CD1c-positive myeloid dendritic cell (primary cell): ENCODE data around the gene C6orf15.

Source experiments
- DNase-seq: peaks from one replicate; pipeline ENCODE4 v3.0.0-alpha.2; 2016; ENCODE audit errors: extremely low spot score

C6orf15 gene

DNA sequence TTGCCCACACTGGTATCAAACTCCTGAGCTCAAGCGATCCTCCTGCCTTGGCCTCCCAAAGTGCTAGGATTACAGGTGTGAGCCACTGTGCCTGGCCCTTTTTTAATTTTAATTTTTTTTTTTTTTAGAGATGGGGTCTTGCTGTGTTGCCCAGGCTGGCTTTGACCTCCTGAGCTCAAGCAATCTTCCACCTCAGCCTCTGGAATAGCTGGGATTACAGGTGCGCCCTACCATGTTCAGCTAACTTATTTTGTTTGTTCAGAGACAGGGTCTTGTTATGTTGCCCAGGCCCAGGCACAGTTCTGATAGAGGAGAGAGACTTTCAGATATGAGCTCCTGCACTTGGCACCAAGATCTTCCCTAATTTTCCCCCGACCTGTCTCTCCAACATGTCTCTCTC is 18.4 kb upstream of the C6orf15 start:
- DNase-seq, result no peak

DNA sequence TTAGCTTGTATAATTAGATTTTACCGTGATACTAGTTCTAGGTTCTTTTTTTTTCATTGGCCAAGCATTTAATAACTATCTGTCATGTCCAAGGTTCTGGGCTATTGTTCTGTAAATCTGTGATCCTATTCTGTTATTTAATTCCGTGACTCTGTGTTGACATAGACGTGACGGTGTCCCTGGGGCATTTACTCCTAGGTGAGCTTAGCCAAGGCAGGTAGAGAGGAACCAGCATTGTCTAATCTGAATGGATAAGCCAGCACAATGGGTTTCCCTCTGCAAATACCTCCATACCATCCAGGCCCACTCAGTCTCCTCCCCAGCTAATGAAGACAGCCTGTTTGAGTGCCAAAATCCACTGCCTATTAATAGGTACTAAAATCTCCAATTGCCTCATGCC is 16.8 kb upstream of the C6orf15 start:
- no peak for DNase-seq

DNA sequence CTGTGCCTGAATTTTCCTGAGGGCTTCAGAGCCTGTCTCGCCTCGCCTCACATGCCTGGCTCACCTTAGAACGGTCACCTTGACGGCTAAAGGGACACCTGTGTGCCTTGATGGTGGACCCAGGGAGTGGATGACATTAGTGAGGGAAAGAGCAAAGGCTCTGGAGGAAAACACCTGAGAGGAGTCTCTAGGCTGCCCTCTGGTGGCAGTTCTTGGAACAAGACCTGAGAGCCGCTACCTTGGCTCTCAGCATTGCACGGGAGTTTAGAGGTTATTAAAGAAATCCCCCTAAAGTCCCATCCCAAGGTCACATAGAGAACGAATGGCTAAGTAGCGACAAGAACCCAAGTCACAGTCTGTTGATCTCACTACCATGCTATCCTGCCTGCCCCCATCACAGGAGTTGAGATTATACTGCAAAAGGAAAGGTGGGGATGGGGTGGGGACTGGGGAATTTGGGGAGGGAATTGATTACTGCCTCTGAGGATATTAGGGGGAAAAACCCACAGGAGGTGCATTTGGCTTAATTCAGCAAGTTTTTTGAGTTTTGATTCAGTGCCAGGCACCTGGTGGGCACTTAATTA is 15.8 kb upstream of the C6orf15 start:
- DNase-seq, result peak; percentile 67

DNA sequence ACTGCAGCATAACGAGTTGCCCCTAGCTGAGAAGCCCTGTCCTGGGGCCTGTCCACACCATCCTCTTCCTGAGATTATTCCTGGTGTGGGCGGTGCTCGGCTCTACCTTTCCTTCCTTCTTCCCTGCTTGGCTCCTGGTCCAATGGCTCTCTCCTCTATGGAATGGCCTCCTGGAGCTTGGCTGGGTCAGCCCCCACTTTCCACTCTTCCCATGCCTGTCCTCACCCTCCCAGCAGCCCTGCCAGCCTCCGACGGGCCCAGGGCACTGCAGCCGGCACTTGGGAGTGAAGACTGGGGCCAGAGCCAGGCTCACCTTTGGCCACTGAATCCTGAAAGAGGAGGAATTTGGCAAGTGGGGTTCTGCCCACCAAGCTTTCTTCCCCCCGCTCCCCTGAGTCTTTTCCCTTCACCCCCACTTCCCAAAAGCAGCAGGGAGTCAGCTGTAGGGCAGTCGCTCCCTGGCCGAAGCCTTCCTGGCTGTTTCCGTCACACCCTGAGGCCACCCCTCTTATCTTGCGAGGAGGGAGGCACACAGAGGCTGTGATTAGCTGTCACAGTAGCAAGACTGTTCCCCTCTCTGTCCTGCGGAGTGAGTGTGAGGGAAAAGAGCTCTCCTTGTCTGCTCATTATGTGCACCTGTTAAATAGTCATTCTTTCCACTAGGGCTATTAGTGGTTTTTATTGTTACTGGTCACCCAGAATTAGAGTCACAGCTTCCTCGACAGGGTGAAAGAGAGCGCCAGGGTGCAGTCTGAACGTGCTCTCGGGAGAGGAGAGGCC is 14.2 kb upstream of the C6orf15 start:
- no peak for DNase-seq

DNA sequence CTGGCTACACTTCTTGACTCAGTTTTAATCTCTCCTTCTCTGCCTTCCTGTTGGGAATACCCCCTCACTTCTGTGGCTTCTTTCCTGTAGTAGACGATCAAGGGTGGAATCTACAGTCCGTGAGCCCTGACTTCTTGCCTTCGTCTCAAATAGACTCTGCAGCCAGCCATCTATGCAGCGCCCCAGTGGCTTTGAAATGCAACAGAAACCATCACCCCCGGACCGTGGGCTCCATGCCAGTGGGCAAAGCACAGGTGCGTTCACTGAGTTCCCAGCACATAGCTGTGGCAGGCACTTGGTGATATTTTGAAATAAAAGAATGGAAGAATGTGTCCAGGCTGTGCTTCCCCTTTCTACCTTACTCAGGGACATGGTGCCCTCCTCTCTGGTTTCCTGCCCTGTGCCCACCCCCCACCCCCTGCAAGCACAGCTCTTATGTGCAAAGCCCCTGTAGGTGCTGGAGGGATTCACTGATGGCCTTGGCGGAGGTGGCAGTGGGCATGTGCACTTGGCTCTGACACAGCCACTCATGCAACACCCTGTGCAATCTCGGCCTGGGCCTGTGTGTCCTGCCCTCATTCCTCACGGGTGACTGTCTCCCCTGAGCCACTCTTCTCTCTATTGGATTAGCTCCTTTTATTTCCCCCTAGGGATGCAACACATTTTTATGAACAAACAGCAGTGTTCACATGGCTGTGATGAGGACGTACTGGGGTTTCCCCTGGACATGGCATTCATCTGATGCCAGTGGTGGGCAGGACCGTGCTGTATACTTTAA is 13.4 kb upstream of the C6orf15 start:
- DNase-seq, result no peak

DNA sequence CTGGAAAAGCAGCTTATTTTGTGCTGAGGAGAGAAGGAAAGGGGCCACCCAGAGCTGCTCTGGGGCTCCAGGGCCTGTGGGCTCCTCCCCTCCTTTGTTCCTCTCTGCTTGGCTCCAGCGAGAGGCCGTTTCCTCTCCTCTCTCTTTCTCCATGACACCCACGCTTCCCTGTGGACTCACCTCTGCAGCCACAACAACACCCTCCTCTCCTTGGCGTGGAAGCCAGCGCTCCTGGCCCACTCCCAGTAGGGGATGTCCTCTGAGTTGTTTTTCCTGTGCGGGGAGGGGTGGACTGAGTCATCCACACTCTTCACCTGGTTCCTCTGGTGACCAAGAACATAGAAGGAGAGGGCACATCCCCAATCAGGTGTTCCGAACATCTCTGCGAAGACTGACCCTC is 12.8 kb upstream of the C6orf15 start:
- DNase-seq, result peak; percentile 5

DNA sequence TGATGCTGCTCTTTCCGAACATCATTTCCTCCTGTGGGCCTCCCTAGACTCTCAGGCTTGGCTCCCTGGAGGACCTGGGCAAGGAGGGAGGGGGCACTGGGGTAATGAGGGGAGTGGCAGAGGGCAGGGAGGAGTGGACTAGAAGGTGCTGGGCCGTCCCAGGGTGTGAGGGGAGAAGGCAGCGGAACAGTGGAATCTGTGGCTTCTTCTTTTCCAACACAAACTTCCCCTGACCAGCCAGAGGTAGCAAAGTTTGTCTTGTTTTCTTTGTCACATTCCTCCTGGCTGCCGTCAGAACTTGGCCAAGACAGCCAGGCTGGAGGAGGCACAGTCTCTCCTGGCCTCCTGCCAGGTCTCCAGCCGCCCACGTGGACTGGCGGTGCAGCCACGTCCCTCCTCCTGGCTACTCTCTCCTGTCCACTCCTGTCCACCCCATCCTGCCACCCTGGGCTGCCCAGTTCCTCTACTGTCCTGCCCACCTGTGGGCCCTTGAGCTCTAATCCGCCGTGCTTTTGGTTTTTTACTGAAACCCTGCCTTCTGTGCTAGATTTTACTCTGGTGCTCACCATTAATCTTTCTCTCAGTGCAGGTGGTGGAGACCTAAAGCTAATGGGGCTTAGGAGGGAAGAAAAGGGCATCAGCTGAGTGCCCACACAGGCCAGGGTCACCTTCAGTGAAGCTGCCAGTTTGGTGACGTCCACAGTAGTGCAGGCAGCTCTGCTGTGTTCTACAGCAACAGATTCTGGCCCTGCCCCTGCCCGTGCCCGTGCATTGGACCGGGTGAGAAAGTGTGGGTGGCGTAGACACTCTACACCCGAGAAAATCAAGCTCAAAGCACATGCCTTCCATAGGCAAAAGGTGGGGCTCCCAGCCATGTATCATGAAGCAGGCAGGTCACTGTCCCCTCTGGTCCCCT is 10.7 kb upstream of the C6orf15 start:
- peak; percentile 31 for DNase-seq

DNA sequence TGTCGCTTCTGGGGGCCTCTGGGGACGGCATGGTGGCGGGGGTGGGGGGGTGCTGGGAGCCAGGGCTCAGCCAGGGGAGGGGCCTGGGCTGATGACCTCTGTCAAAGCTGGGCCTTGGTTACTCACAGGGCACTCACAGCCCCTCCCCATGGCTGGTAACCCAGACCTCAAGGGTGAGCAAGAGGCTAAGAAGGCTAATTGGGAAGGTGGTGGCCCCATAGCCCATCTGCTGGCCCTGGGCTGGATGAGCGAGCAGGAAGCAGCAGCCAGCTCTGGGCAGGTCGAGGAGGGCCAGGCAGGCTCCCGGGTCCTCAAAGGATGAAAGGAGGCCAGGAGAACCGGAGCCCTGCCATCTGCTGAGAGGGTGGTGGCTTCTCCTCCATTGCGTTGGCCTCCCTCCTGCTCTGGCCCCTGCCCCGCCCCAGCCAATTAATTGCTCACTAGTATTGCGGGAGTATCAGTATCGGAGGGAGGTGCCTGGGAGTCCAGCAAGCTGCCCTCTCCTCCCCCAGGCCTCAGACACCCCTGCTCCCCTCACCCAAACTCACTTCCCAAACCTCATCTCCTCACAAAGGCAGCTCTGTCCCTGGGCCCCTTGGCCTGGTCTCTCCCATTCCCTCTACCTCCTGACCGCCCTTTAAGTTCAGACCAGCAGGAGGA is 8.9 kb upstream of the C6orf15 start:
- DNase-seq, result no peak

DNA sequence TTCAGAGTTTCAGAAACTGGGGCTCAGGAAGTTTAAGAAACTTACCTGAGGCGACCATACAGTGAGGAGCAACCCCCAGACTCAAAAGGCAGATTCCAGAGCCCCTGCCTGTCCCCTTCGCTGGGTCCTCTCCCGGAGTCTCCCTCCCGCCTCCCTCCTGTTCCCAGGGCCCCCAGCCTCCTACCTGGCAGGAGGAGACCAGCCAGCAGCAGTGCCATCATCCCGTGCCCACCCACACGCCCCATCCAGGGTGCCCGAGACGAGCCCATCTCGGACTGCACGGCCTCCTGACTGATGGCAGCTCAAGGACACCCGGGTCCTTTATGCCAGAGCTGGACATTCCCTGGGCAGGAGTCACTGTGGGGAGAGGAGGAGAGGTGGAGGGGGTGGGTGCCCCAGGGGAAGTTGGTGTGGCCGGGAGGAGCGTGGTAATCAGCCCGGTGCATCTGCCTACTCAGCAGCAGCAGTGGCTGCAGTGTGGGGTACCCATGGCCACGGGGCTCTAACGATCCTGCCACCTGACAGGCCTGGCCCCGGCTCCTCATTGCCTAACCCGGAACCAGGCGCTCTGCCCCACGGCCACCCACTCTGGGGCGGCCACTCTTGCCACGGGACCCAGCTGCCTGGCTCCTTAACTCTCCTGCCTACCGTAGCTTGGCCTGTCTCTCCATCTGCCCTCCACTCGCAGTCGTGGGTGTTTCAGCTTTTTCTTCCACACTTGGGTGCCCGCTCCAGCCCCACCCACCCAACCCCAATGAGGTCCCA is 8.0 kb upstream of the C6orf15 start, which contains the start of gene CDSN:
TSS of gene CDSN (minus strand) at position 296 of the 765 bp plus-strand sequence. CDS start at position 269, 27 bp downstream.
- no peak for DNase-seq

DNA sequence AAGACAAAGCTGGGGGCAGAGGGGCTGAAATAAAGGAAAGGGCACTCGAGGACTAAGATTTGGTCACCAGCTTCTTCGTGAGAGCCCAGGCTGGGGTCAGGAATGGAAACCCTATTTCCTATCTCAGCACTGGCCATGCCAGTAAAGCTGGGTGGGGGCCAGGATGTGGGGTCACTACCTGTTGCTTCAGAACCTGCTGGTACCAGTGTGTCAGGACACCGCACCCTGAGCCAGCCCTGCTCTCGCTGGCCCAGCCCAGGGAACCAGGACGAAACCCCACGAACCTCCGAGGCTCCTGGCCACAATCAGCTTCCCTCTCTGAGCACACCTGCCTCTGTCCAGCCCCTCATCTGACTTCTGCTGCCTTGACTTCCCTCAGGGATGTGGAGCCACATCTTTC is 5.8 kb upstream of the C6orf15 start:
- DNase-seq, result no peak

DNA sequence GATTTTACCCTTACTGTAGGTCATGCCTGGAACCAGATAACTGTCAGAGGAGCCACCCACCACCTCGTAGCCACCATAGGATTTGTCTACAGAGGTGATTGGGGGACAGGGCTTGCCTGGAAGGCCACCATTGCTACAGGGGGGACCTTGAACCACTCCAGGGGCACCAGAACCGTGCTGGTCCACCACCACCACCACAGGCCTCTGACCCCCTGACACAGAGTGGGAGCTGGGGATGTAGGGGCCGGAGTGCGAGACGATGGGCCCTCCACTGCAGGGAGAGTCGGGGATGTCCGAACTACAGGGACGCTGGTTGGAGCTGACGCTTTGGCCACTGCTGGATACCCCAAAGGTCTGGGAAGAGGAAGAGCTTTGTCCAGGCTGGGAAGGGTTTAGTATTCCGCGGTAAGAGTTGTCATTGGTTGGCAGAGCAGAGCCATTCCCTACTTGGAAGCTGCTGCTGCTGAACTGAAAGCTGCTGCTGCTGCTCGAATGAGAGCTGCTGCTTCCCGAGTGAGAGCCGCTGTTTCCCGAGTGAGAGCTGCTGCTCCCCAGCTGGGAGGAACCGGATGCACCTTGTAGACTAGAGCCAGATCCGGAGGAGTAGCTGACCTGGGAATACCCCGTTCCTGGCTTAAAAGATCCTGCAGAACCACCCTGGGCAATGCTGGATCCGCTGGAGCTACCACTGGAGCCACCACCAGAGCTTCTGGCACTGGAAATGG is 4.4 kb upstream of the C6orf15 start:
- DNase-seq, result no peak

DNA sequence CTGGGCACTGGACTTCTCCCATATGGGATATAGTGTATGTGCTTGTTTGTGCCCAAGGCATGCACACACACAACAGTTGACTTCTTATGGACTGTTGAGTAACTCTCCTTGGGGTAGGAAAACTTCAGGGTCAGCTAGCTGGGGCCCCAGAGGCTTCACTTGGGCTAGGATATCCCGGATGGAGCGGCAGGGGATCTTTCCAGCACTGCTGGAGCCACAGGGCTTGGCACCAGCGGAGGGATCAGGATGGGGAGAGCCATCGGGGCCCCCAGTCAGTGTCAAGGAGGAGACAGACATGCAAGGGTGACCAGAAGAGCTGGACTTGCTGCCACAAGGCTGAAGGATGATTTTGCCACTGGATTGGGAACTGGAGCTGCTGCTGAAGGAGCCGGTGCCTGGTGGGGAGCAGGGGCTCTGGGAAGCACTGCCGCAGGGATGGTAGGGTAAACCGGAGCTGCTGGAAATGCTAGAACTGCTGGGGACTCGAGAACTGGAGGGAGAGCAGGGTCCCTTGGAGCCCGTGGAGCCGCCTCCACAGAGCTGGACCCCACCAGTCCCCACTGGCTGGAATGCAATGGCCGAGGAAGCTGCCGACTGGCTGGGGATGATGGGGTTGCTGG is 3.7 kb upstream of the C6orf15 start:
- DNase-seq, result no peak

DNA sequence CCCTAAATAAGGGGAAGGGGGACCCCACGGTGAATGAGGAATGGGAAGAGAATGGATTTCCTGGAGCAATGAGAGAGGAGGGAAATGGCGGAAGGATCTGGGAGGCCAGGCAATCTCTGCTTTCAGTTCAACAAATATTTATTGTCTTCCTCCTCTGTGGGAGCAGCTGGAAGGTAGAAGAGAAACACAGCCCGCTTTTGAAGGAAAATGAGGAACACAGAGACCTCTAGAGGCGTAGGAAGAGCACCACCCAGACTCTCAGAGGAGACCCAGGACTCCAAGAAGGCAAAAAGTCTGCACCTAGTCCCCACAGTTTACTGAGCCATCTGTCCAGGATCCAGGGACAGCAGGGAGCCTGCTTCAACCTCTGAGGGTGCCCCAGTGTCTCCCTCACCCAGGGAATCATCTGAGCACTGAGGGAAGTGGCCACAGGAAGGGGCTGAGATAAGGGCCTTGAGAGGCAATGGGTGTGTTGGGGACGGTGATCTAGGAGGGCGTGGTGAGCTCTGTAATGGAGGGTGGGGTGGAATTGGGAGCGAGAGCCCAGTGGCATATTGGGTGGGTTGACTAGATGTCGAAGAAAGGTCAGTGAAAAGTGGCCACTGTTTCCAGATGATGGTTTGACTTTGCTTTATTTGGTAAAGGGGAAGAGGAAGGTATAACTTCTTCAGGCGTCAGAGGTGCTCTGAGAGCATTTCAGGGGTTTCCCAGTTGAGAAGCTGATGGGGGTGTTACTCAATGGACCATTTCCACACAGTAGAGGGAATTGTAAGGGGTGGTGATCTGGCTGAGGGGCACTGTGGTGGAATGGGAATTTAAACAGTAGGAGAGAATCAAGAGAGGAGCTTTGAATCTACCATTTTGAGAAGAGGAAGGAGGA is 2.8 kb upstream of the C6orf15 start:
- peak; percentile 85 for DNase-seq

DNA sequence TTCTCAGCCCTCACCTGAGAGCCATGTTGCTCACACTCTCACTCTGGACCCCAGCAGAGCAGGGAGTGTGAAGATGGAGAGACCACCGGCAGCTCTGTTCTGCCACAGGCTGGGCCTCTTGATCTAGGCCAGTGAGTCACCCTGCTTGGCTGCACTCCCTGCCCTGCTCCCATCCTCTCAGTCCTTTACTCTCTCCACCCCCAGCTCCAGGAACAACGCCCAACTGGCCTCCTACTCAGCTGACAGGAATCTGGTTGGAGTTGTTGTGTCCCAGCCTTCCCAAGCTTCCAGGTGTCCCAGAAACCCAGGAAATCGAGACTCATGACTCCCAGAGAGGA is 2.1 kb upstream of the C6orf15 start, which contains the start of gene PSORS1C1:
TSS of gene PSORS1C1 (plus strand) at position 260 of the 338 bp plus-strand sequence. CDS start 14,833 bp downstream, outside the sequence.
- no peak for DNase-seq

DNA sequence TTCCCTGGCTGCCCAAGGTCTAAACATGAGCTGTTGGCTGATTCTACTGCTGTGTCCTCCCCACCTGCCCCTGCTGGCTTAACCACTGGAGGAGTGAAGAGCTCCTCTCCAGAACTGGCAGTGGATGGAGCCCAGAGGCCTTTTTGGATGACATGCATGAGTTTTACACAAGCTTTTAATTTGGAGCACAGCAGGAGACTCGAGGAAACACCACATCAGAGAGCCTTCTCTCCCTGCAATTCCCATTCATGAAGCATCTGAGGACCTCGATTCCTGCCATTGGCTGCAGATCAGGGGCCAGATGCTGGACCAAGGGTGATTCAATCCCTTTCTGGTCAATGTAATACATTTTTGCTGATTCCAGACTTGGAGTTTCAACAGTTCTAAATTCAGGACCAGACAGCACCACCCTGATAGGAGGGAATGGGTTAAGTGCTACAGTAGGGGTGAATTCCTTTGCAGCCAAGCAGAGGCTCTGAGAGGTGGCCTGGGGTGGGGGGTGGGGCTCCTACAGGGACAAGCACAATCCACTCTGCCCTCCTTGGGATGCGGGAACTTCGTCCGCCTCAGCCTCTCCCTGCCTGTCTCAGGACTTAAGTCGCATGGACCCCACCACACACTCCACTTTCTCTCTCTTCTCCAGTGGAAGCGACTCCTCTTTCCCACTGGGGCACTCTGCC is 1.6 kb upstream of the C6orf15 start:
- DNase-seq, result no peak

DNA sequence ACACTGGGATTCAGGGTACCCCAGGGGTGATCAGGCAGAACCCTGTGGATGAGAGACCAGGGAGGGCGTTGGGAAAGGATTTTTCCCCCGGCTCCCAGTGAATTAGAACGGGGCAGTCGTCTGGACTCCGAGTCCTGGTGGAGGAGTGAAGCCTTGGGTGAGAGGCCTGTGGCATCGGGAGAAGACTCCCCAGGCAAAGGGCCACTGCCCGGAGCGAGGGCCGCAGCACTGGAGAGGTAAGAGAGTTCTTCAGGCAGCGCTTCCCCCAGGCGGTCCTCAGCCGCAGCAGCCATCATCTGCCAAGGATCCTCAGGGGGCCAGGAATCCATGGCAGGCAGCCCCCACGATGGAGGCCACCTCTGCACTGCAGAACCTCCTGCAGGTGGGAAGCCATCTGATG is 663 bp downstream of the C6orf15 start:
- no peak for DNase-seq

DNA sequence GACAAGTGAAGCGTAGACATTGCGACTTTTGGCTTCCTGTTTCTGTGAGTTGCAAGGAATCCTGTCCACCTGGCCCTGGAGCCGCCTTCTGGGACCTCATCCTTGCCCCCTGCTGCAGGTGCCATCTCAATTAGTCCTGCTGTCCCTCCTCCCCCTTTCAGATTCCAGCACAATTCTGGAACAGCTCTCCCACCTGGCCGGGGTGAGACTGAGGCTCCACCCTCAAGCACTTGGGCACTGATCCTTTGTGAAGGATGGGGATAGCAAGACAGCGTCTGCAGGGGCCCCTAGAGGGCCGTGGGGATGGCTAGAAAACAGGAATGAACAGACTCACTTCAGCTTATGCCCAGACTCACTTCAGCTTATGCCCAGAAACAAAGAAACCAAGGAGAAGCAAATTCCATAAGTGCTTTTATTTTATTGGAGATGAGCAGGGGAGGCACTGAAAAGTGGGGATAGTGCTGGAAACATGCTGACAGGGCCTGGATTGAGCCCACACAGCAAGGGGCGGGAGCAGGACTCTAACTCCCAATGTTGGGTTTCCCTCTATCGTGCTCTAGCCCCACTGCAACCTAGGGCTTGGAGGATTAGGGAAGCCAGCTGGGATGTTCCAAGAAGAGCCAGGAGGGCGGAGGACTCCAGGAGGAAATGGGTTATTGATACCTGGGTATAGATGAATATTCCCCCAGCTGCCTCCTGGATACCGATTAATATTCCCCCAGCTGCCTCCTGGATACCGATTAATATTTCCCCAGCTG is 1.4 kb downstream of the C6orf15 start:
- no peak for DNase-seq
